HG02588 (cell line): ENCODE data around the gene OPRM1.

Experiments used
- ATAC-seq: cut with Tn5 transposase; IDR thresholded peaks from one replicate; pipeline ENCODE4 v1.9.1; 2021; ENCODE audit warnings: mild to moderate bottlenecking, moderate library complexity; ENCODE audit not compliant: unreplicated experiment

OPRM1 gene

DNA sequence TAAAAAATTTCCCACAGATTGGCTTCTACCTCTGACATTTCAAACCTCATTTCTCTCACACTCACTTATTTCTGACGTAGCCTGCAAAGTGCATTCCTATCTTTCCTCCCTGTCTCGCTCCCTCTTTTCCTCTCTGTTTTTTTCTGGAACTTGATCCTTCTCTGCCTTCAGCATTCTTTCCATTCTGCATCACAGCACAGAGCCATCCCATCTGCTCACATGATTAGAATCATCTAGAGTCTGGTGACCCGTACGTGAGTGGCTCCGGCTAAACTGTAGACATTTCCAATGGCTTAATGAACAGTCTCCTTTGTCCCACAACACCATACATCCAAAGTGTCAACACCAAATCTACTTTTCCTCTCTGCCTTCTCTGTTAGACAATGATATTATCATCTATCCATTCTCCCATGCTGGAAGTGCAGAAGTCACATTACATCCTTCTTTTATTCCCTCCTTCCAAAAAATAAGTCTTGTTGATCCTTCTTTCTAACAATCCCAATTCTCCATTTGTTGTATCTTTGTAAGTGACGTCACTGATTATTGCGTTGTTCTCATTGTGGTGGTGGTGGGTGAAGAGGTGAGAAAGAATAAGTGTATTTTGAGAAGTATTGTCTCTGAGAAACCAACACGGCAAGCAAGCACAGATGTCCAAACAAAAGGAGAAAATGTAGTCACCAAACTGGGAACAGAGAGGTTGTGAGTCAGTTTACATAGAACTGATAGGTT, 41.6 kb downstream of the OPRM1 start:
- no peak for ATAC-seq

DNA sequence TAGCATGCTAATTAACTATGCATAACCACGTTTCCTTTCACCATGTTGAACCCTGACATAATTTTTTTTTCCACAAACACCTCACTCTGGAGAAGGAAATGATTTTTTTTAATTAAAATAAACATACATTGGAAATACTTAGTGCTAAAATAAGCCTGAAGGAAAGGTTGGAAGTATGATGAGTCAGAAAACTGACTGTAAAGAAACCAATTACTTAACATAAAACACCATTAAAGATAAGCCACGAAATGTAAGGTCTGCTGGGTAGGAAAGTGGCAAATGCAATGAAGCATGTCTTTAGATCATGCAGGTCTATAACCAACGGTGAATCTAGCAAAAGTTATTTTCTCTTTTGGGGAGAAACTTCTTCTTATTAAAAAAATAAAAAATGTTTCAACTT, 47.5 kb downstream of the OPRM1 start:
- ATAC-seq, result no peak

DNA sequence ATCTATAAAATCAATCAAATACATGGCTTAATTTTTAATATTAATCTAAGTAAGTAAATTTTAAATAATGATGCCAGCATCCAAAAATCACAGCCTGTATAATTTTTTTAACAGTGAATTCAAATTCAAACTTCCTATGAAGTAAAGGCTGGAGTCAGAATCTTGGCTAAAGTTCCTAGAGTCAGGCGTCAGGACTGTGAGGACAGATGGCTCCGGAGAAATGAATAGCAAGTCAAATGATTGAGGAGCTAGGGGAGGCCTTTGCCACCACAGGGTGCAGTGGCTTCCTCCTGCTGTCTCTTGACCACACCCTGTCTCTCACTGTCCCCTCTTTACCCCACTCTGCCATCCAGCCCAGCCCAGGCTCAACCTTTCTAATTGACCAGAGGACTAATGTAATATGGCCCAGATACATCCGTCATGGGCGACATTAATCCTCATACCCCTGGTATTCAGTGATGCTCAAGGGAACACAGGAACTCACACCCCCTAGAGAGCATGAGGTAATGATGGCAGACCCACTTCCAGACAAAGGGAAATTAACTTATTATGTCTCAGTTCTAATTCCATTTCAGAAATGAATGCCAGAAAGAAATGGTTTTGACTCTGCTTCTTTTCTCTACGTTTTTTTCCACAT, 53.4 kb downstream of the OPRM1 start:
- no peak for ATAC-seq

DNA sequence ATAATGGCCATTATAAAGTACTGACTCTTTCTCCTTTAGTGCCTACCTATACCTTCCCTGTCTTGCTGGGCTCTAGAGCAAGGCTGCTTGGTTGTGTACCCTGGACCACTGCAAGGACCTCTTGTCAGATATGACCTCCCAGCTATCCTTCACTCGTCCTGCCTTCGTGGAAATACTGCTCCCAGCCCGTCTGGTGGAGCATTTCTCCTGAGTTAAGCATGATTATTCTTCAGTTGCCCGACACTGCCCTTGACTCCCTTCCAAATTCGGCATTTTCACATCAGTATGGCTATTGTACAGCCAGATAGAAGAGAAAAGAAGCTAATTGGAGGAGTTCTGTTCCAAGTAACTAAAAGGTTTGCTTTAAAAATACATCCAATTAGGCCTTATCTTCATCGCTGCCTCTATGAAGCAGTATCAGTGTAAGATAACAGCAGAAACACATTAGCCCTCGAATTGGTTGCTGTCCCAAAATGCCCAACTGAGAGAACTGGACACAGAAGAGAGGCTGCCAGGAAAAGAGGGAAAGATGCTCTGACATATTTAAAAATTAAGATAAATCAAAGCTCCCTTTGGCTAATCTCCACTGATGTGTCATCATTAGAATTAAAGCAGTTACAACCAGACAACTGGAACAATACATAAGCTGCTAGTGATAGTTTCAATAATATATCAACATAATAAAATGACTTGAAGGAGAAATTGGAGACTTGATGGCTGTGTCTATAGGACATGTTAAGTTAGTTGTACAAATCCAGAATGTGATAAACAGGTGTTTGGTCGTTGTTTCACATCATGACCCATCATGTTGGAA, 54.4 kb downstream of the OPRM1 start:
- no peak for ATAC-seq

DNA sequence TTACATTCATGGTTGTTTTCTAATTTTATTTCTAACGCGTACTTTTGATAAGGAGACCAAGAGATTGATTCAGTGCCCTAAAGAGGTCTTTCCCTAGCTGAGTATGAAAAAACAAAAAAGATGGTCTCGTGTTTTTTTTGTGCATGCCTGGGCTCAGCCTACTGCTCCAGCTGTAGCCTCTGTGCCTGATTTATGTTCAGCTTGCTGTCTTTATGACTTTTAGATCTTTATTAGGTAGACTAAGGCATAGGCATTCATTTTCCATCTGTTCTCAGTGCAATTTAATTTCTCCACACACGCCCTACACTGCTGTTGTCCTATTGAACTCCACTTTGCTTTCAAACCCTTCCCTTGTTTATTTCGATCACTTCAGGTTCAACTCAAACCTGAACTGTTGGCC, 56.5 kb downstream of the OPRM1 start:
- no peak for ATAC-seq

DNA sequence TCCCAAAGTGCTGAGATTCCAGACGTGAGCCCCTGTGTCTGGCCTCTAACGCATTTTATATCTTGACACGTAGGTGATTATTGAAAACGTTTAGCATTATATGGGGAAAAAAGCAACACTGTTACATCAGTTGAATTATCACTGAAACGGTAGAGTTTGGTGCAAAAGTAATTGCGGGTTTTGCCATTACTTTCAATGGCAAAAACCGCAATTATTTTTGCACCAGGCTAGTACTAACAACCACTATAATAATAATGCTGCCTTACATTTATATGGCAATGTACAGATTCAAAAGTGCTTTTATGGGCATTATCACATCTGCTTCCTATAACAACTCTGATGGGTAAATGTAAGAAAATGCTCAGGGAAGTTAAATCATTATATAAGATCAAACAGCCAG, 57.3 kb downstream of the OPRM1 start:
- no peak for ATAC-seq

DNA sequence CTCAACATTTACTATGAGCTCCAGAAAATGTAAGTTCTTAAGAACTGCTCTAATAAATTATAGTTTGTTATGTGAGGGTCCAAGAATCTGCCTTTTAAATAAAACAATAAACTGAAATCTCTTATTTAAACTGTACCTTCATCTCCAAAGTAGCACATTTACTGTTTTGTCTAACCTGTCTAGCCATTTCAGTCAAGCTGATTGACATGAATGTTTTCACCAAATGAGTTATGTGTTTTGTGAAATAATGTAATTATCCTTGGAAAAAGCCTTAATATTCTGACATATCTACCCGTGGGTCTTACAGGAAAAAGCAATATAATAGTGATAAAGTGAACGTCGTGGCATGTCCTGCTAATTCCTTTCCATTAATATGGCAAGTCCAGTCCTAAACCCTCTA, 57.8 kb downstream of the OPRM1 start:
- no peak for ATAC-seq

DNA sequence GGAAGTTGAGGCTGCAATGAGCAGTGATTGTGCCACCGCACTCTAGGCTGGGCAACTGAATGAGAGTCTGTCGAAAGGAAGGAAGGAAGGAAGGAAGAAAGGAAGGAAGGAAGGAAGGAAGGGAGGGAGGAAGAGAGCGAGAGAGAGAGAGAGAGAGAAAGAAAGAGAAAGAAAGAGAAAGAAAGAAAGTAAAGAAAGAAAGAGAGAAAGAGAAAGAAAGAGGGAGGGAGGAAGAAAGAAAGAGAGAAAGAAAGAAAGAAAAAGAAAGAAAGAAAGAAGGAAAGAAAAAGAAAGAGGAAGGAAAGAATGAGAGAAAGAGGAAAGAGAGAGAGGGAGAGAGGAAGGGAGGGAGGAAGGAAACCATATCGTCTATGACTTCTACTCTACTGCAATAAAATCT, 60.2 kb downstream of the OPRM1 start:
- ATAC-seq, result no peak

DNA sequence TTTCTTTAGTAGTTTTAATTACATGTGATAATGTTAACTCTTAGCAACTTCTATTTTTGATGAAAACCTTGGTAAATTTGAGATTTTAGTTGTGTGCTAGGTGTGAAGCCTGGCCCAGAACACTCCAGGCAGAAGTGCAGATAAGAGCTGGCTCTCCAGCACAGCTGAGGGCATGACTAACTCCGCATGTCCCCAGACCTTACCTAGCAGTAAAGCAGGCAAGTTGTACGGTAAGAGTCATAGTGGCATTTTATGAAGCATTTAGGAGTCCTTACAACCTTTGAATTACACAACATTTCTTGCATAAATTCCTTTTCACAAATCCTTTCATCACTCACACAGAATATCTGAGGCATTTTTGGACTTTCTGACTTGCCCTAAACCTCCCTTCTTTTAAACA, 67.2 kb downstream of the OPRM1 start:
- no peak for ATAC-seq

DNA sequence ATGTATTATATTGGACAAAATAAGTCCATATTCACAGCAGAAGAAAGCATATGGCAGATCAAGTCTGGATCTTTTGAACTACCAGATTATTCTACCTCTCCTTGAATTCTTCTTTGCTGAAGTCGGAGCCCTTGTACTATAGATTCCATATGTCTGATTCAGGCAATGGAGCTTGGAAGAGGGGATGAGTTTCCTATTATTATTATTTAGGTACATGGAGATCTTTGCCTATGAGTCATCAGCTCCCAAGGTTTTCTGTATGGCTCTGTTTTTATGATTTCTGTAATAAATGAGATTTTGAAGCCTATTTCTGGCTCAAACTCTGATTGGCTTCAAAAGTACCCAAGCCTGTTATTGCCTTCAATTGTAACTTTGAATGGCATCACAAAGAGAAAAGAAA, 72.0 kb downstream of the OPRM1 start:
- no peak for ATAC-seq

DNA sequence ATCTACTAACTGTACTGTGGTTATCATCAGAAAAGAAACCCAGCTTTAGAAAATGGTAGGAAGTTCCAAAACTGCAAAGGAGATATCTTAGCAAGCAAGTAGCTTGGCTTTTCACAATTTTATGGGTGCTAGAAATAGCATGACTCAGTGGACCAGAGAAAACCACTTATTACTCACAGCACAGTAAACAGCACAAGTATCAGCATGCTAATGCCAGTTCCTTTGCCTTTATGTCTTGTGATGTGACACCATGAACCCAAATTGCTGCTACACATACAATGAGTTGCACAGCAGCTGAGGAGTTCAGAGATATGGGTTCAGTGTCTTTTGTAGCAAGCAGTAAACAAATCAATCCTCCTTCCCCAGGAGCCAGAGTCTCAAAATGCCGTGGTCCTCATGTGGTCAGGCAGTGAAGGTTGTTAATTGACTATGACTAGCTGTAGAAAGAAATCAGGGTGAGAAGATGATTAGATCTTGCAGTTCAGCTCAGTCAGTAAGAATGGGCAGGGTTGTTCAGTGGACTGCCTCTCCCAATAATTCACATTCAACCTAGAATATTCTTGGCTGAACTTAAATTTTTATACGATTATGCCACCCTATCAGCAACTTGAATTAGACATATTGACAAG, 73.3 kb downstream of the OPRM1 start:
- no peak for ATAC-seq

DNA sequence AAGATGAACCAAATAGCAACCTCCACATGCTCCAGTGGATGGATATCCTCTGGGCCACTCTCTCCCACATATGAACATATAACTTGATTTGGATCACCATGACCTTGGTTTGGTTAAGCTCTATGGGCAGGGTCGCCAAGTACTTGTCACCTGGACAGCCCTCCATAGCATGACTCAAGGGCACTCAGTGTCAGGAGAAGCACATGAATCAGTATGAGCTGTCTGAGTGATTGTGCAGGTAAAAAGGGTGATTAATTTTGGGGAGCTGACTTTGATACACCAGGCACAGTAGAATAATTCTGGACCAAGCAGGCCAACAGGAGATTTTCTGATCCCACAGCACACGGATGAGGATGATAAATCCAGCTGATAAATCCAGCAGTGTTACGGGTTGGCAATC, 74.4 kb downstream of the OPRM1 start:
- no peak for ATAC-seq

DNA sequence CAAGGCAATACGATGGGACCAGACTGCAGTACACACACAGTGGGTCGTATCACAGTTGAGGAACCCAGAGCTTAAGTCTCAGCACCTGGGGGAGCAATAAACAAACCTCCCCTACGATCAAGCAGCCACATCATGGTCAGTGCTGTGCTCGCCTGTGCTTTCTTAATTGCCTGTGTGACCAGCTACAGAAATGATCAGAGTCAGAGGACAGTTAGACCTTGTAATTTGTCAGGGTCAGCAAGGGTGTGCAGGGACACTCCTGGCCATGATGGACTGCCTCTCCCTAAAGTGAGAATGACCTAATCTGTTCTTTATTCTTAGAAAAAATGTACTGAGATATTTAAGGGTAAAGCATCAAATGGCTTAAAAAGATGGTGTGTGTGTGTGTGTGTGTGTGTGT, 78.4 kb downstream of the OPRM1 start:
- ATAC-seq, result no peak

DNA sequence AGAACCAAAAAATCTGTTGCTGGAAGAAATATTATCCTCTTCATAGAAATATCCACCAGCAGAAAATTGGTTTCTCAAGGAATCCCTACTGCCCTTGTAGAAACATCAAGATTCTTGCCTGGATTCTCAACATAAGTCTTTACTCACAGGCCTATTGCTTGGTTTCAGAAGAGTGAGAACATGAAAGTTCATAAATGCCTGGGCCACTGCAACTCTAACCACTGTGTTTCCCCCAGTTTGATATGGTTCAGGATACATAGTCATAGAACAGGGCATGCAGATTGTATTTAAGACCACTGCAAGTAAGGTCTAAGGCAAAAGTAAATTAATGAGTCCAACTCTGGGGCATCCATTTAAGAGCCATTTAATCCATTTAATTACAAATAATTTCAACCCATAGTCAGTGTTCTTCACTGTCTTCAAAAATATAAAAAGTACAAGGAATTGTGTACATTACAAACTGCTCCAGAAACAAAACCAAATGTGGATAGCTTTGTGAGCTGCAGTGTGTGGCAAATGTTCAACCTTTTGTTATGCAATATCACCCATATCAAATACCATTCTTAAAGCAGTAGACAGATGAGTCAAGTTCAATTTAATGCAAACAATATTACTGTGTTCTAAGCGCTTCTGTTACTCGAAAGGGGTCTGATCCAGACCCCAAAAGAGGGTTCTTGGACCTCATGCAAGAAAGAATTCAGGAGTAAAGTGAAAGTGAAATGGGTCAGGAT, 83.3 kb downstream of the OPRM1 start:
- no peak for ATAC-seq

DNA sequence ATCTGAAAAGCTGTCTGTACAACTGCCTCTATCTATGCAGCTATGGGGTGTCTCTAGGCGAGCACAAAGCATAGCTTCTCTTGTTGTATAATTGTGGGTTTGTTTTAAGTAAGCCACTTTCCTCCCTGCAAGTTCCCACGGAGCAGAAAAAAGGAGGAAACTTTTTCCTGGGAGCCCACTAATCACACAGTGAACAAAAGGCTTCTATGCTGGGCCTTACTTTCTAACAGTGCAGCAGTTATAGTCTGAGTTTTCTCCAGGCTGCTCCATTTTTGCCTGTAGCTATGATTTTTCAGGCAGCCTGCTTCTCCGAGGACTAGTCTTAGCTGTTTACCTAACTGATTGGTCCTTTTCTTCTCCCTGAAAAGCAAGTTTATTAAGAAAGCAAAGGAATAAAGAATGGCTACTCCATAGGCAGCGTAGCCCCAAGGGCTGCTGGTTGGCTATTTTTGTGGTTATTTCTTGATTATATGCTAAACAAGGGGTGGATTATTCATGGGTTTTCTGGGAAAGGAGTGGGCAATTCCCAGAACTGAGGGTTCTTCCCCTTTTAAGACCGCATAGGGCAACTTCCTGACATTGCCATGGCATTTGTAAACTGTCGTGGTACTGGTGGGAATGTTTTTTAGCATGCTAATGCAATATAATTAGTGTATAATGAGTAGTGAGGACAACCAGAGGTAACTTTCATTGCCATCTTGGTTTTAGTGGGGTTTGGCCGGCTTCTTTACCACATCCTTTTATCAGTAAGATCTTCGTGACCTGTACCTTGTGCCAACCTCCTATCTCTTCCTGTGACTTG, 84.3 kb downstream of the OPRM1 start:
- no peak for ATAC-seq

DNA sequence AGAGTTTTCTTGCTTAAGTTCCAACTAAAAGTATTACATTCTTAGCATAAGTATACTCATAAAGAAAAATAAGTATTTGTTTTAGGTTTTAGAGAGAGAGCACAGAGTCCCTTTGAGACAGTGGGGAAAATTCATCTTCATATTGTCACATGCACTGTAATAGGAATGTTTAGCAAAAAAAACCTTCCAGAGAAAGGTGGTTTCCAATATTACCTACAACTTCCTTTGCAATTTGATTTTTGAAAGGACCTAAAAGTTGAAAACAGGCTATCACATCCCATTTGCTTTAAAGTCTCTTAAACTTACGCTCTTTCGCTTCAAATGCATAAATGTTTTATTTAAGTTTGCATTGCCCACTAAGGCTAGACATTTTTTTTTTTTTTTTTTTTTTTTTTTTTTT, 86.4 kb downstream of the OPRM1 start:
- no peak for ATAC-seq

DNA sequence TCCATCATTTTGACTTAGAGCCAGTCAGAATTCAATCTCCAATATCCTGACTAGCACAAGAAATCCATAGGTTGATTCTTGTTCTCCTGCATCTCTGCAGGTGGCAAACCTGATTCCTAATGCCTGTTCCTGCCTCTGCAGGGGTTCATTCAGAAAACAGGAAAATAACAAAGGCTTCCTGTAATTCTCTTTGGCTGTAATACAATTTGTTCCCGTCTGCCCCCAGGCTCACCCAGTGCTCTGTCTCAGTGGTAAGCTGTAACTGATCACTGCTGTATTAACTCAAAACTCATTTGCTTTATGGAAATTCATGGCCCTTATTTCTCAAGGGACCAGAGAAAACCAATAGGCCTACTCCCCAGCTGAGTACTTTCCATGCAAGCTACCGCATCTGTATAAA, 88.6 kb downstream of the OPRM1 start:
- ATAC-seq, result no peak

DNA sequence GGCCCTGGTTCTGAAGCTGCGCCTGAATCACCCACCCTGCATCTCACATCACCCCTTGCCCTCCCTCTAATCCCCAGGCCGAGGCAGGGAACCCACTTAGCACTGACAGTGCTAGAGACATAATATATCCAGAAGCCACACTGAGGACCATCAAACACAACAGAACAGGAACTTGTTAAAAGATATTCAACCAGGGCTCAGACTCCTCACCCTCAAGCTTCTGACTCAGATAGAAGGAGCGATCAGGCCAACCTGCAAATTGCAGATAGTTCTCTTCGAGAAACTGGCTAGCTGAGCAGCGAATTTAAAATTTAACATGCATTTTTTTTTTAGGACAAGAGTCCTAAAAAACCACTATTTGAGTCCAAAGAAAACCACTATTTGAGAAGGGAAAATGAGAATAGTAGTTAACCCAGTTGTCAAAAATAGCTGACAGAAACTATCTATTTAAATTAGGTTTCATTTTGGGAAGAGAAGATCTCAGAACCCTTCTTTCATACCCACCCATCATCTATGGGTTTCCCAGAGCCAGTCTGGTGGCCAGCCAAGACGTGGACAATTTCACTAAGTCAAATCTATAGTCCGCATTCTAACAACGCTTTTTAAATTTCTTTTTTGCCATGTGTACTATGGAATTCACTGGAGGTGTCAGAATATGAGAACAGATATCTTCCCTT, 95.6 kb downstream of the OPRM1 start:
- ATAC-seq, result no peak

DNA sequence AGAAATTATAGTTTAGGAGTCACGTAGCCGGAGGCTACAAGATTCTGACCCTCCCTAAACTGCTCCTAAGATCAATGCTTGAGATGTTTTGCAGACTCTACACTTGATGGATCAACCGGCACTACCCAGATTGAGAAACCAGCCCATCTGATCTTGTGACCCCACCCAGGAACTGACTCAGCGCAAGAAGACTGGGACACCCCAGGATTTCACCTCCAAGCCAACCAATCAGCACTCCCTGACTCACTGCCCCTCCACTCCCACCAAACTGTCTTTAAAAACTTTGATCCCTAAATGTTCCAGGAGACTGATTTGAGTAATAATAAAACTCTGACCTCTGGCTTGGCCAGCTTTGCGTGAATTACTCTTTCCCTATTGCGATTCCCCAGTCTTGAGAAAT, 99.8 kb downstream of the OPRM1 start:
- no peak for ATAC-seq

DNA sequence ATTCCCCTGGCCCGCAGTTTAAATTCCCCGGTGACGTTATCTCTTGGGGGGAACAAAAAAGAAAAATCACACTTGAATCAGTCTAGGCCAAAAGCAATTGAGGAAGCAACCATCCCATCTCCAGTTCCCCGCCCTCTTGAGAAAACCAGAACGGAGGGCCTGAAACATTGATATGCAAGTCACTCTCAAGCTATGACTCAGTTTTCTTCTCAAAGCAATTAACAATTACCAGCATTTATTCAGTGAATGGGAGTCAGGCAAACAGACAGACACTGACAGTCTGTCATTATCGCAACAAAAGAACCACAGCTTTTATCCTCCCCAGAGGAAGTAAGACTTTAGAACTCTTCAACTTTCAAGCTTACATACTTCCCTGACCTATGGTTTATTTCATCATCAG, 100.9 kb downstream of the OPRM1 start:
- no peak for ATAC-seq
